Right renal cortex interstitium (tissue), 3 donors: ENCODE measurements around the gene USH2A. TPM values are rescaled to one million over a fixed set of nuclear protein-coding genes. Genes with fewer than 3 reads are reported as not detected.

Experiments used
- DNase-seq, 3 donors: peaks; one replicate each; pipeline ENCODE4 v3.0.0-alpha.2; 2013; ENCODE audit warnings: low read depth in 3 of 3, low spot score in 2 of 3
- polyA plus RNA-seq, 3 donors: library from polyadenylated mRNA; unstranded; fragments of 120-200 nt; gene quantifications; one replicate each; pipeline ENCODE4 v1.2.1, GENCODE V29; 2013; ENCODE audit not compliant: insufficient read length in 3 of 3

USH2A gene
- polyA plus RNA-seq, 3 donors, result 0.22 to 0.53 (median 0.33) TPM

DNA sequence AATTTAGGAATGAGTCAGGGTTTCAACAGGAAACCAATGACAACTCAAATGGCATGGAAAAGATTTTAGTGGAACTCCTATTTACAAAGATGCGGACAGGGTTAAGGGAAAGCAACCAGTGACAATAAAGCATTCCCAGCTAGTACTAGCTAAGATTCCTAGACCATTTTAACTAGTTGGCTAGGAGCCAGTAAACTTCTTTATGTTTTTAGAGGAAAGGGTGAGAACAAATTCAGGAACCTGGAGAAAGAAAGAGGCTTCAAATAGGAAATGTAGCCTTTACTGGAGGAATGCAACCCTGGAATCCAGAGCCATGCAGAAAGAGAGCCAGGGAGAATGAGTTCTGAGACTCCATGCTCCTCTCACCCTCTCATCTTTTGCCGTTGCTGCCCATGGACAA, 439.6 kb downstream of the USH2A start:
- DNase-seq, result no peak

DNA sequence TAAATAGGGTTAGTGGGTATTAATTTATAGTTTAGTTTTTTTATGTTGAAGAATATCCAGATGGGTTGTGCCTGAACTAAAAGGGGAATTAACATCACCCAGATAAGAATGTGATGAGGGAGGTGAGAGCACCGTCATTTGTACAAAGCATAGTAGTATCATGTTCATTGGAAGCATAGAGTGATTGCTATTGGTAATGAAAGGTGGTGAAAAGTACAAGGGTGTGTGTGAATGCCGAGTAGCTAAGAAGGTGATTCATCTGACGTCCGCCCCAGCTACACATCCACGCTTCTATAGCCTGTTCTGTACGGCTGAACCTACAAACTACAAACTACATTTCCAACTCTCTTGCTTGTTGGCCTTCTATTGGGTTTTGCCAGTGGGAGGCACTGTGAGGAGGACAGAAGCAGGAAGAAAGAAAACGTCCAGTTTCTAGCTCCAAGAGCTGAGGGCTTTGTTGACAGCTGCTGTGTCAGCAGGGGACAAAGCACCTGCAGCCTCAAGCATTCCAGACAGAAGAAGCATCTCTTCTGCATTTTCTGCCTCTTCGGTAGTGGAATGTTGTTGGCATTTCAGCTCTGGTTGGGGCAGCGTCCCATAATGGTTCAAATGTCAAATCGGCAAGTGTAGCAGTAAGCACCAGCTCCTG, 451.3 kb downstream of the USH2A start:
- no peak for DNase-seq

DNA sequence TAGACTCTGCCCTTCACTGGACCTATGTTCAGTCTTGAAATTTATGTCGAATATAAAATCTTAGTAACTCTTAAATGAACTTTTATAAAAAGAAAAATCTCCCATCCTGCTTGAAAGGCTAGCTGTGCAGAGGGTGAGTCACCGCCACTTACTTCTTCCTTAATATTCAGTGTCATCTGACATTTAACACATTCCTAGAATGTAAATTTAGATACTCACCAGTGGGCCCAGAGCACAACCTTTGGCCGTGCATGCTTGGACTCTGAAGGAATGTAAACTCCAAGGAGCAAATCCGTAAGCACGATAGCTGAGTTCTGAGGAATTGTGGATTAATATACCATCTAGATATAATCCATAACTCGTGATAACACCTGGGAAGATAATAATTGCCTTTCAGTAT, 452.8 kb downstream of the USH2A start:
- DNase-seq, result no peak

DNA sequence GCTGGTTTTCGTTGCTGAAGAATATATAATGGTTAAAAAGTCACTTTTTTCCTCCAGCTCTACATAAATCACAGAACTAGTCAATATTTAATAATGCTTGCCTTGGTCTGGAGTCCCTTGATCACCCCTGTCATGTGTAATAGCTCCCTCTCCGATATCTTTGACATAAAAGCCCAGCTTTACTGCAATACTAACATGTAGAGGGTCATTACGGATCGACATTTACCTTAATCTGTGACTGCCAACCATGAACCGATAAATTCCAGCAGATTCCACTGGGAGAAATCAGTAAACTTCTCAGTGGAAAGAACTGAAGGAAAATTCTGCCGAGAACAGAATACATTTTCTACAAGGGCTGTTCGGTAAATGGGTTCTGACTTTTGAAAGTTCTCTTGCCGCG, 459.6 kb downstream of the USH2A start:
- DNase-seq, result no peak

DNA sequence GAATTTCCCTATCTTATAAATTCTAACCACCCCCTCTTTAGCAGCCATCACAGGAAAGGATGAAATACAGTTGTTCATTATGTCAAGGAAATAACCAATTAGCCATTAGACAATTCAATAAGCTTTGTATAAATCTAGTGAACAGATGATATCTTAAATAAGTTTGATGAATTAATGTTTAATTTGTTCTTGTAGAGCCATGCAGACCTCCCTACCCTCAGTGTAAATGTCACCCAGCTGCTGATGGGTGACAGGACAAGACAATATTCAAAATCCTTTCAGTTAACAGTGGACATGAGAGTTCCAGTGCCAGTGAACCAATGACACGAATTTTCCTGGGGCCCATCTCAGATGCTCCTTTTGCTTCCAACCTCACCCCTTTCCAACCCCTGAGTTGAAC, 460.2 kb downstream of the USH2A start:
- no peak for DNase-seq

DNA sequence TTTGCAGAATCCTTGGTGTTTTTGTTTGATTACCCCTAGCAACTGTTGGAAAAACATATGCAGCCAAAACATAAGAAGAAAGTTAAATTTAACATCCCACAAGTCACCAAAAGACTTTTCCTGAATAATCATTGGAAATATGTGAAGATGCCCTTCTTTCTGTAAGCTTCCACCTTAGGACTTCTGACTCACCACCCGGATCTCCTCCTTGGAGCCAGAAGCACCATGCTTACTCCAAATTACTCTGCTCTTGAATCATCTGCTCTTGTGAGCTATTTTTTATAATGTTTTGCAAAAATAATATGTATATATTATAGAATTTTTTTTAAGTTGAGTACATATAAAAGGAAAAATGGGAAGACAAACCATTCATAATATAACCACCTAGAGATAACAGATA, 464.4 kb downstream of the USH2A start:
- no peak for DNase-seq

DNA sequence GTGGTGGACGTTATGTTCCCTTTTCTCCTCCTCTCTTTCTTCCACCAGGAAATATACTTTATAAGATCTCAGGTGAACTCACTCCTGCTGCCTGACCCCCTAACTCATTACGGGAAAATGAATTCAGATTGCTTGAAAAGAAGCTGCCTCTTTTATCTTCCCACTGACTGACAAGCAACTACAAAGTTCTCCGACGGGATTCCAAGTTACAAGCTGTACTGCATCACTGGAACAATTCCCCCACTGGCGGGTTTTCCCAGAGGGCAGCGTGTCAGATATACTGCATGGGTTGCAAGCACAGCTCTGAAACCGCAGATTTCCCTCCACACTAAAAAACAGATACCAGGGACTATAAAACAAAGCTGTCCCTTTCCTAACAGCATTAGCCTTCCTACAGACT, 465.6 kb downstream of the USH2A start:
- peak in 2 of 3 donors; percentile 5 to 16 for DNase-seq

DNA sequence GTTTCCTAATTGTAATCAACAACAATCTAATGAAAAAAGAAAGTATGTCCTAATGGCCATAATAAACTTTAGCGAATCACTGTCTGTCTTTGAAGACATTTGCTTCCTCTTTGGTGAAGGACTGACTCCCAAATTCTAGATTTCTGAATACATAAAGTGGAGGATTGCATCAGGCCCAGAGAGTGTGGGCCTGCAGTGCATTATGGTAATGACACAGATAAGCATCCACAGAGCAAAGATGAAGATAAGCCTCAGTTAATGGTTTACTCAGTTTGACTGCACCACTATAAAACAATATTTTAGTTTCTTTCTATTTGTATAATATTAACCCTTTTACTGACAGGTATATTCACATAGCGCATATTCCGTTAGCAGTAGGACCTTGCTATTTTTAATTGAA, 490.7 kb downstream of the USH2A start:
- DNase-seq, result no peak

DNA sequence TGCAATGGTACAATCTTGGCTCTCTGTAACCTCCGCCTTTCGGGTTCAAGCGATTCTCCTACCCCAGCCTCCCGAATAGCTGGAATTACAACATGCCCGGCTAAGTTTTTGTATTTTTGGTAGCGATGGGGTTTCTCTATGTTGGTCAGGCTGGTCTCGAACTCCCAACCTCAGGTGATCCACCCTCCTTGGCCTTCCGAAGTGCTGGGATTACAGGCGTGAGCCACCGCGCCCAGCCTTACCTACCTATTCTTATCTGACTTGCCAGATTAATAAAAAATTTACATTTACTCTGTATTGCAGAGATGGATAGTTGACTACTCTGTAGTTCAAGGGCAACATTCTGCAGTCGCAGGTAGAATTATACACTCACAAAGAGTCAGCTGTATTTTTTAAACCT, 496.6 kb downstream of the USH2A start:
- no peak for DNase-seq

DNA sequence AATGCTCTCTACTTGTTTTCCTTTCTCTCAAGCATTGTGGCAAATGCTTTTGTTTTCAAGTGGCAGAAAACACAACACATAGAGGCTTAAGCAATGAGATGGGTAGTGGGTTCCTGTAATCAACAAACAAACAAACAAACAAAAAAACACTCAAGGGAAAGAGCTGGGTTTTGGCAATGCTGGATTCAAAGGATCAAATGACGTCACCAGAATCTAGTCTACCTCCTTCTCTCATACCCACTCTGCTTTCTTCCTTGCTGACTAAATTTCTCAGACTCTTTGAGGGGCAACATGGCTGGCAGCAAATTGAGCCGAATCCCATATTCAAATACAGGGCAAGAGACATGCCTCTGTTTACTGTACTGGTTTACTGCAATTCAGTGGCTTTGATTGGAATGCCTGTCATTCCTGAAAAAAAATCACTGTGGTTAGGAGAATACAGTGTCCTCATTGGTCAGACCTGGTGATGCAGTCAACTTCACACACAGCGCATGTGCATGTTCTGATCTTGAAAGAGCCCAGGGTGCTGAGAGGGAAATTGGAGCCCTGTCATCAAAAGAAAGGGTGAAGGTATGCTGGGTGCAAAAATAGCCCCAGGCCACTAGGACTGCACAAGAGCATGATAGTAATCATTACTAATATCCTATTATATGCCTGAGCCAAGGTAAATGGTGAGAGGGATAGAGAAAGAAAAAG, 500.0 kb downstream of the USH2A start:
- DNase-seq, result no peak

DNA sequence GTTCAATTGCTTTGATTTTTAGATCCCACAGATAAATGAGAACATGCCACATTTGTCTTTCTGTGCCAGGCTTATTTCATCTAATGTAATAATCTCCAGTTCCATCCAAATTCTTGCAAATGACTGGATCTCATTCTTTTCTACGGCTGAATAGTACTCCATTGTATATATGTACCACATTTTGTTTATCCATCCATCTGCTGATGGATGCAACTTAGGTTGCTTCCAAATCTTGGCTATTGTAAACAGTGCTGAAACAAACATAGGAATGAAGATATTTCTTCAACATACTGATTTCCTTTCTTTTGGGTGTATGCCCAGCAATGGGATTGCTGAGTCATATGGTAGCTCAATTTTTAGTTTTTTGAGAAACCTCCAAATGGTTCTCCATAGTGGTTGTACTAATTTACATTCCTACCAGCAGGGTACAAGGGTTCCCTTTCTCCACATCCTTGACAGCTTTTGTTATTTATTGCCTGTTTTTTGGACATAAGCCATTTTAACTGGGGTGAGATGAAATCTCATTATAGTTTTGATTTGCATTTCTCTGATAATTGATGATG, 511.8 kb downstream of the USH2A start:
- no peak for DNase-seq

DNA sequence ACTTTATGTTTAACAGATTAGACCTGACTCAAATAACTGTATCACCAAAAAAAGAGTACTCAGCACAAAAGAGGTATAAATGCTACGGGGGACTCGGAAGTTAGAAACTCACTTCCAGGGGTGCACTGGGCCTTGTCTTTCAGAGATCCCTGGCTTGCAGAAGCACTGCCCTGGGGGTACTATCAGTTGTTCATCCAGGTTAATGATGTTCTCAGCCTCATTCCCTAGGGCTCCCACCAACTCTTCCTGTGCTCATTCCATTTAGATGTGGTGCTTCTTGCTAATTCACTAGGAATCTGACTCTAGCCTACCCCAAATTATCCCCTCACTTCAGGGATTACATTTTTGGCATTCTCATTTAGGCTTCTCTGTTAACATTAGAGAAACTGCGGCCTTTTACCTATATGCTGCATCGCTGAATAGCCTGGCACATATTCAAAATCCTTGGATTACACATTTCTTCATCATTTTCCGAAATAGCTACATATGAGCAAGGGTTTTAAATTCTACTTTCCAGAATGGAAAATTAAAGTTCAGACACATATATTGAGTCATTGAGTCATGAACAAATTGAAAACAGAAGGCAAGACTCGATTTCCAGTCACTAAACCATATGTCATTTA, 517.6 kb downstream of the USH2A start:
- no peak for DNase-seq

DNA sequence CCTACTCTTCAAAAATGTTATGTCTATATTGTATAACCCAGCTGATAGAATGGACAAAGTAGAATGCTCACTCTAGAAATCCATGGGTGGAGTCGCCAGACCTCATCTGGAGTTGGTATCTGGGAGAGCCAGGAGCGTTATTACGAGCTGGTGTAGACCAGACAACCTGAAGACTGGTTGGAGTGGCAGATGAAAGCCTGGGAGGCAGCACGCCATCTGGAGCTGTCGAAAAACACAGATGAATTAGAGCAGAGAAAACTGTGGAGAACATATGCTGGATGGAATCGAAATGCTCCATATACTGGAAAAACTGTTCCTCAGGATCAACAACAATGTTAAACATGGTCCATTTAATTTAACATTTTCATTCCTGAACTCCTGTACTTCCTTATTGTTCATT, 522.6 kb downstream of the USH2A start:
- no peak for DNase-seq

DNA sequence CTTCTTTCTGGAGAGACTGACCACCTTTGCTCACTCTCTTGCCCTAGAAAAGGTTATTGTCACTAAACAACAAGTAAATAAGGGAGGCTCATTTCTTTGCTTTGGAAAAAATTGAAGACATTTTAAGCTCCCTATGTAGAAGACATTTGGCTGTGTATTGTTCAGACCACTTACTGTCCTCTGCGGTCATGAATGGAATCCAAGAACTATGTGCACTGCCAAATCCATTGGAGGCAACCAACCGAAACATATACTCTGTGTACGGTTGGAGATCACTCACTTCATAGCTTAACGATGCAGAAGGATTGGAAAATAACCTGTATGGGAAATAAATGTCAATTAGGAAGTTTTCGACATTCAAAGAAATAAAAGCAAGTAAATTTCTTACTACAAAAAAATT, 523.3 kb downstream of the USH2A start:
- no peak for DNase-seq

DNA sequence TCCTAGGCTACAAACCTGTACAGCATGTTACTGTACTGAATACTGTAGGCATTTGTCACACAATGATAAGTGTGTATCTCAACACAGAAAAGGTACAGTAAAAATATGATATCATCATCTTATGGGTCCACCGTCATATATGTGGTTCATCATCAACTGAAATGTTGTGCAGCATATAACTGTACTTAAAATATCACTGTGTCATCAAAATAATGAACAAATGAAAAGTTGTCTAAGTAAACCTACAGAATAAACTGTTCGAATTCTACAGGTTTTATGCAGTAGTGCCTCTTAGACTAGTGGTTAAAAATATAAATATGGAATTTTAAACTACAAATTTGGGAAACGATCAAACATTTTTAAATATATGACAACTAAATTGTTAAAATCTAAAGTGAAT, 527.4 kb downstream of the USH2A start:
- DNase-seq, result no peak

DNA sequence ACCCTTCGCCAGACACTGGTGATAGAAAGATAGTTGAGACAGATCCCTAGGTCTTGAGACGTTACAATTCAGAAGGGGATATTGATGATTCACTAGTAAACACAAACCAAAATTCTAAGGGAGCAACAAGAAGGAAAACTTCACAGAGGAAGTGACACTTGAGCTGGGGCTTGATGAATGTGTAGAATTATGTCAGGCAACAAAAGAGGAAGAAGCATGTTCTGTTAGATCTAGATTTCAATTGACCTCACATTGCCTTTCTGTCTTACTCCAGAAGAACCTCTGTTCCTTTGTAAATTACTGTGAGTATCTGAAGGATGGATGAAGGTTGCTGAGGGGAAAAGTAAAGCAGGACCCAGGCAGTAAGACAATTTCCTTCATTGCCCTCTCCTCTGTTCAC, 528.0 kb downstream of the USH2A start:
- no peak for DNase-seq

DNA sequence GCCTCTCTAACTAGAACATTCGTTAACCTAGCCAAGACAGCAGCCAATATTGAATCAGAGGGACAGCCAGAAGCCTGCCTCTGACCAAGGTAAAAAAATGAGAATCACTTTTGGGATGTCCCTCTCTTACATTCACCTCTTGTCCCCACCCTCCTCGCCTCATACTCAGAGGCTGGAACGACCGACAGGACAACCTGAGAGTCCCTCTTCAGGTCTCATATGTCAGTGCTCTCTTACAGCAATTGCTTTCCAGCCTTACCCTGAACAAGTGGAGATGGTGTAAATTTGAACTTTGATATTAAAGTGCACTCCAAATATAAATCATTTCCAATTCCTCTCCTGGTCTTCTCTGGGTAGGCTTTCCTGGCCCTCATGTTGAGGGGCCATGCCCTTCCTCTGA, 528.6 kb downstream of the USH2A start:
- no peak for DNase-seq

DNA sequence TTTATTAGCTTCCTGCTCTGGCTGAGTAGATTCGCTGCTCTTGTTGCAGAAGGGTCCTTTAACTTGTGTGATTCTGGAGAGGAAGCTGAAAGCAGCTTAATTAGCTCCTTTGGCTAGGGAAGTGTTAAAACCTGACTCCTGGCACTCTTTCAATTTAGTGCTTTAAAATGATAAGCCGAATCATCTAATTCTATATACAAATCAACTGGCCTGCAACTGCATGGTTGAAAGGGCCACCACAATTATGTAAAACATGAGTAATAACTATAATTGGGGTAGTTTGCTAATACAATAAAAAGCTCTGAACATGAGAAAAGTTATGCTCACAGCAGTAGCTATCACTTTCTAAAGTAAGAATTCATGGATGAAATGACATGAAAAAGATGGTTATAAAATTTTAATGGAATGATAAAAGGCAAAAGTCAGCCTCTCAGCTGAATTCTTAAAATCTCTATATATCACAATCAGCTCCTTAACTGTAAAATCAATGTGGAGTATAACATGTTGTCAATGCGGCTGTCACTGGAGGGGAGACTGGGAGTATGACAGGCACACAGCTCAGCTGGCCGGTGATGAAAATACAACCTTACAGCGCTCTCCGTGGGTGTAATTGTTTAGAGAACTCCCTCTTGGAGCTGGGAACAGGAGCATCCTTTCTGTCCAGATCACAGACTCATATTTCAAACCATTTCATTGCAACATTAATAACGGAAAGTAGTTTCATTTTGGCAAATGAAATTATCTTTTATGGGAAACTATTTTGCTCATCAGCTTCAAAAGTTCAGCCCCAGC, 531.8 kb downstream of the USH2A start:
- no peak for DNase-seq

DNA sequence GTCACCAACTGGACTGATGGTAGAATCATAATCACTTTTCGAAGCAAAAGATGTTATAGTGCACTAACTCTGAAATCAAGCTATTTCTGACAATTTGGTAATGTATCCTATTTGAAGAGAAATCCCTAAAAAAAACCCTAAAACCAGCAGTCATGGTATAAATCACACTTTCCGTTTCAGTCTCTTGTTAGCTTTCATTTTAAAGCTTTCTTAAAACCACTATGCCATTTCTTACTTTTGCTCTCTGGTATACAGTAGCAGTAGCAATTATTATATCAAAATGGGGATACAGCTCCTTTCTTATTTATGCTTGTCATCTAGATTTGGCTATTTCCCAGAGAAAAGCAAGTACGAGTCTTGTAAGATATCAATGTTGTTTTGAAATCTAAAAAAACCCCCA, 532.8 kb downstream of the USH2A start:
- DNase-seq, result no peak

DNA sequence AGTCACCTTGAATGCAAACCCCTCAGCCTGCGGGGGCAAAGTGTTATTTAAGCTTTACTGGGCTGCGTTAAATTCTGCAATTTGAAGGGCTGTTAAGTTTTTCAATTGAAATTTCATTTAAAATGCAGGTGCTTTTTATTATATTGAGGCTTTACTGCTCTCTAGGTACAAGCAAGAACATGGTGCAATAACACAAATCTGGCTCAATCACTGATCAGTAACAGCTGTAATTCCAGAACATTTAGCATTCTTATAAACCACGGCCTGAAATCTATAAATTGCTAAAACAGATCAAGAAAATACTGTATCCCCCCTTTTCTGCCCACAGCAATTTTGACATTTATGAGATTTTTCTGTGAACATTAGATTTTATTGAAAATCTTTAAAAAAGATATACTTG, 533.4 kb downstream of the USH2A start:
- DNase-seq, result no peak

DNA sequence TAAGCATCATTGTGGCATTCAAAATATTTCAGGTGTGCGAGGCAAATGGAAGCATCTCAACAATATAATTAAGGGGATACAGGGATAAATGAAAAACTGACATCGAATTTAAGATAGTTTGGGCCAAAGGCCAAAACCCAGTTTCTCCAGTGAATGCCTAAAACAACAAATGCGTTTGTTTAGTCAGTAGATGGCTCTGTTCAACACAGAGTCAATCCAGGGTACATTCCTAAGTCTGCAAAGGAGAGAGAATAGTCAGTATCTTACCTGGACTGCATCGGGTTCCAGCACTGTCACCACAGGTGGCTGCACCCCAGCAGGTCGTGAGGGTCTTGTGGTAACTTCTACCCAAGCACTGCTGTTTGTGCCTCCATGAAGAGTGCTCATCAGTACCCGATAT, 535.1 kb downstream of the USH2A start:
- DNase-seq, result no peak
